GM18499 (cell line): ENCODE measurements around the gene DPRX.
"Not testable (repeated sequence)": the region's sequence is repeated elsewhere in the genome, so short reads cannot be mapped to it uniquely, and the experiment has no call there.

Source experiments
- ATAC-seq: cut with Tn5 transposase; IDR thresholded peaks from one replicate; pipeline ENCODE4 v1.9.1; 2021; ENCODE audit warnings: moderate number of reproducible peaks; ENCODE audit not compliant: insufficient read depth, unreplicated experiment

DPRX gene

GRCh38 chr19:53644061-53644816, 12.4 kb downstream of the DPRX start:
- ATAC-seq: no peak

GRCh38 chr19:53646144-53646543, 14.3 kb downstream of the DPRX start:
- ATAC-seq: no peak

GRCh38 chr19:53647350-53647749, 15.6 kb downstream of the DPRX start:
- no peak for ATAC-seq

GRCh38 chr19:53647792-53648191, 16.0 kb downstream of the DPRX start:
- ATAC-seq: no peak

- ATAC-seq: no peak
These were observed 18.2 kb downstream of the DPRX start for GRCh38 chr19:53649746-53650593.

- ATAC-seq: no peak
These were observed 20.7 kb downstream of the DPRX start for GRCh38 chr19:53652476-53652875.

GRCh38 chr19:53655042-53655665, 23.4 kb downstream of the DPRX start:
- no peak for ATAC-seq

- ATAC-seq: no peak
These were observed 25.5 kb downstream of the DPRX start for GRCh38 chr19:53657330-53657729.

GRCh38 chr19:53657778-53658177, 26.0 kb downstream of the DPRX start:
- ATAC-seq: no peak

GRCh38 chr19:53659292-53659691, 27.5 kb downstream of the DPRX start:
- ATAC-seq: no peak

GRCh38 chr19:53660584-53660983, 28.8 kb downstream of the DPRX start:
- ATAC-seq: no peak

- no peak for ATAC-seq
These were observed 30.4 kb downstream of the DPRX start for GRCh38 chr19:53662209-53662608.

GRCh38 chr19:53664152-53664551, 32.4 kb downstream of the DPRX start:
- ATAC-seq: no peak

GRCh38 chr19:53664760-53665159, 33.0 kb downstream of the DPRX start:
- no peak for ATAC-seq

GRCh38 chr19:53666331-53666730, 34.5 kb downstream of the DPRX start:
- not testable (repeated sequence) for ATAC-seq

- ATAC-seq: not testable (repeated sequence)
These were observed 37.0 kb downstream of the DPRX start for GRCh38 chr19:53668804-53669203.

GRCh38 chr19:53670345-53670744, 38.5 kb downstream of the DPRX start:
- no peak for ATAC-seq

- no peak for ATAC-seq
These were observed 39.9 kb downstream of the DPRX start for GRCh38 chr19:53671663-53672062.
